Panc1 (cell line): ENCODE measurements around the gene NOL11. TPM values are rescaled to one million over a fixed set of nuclear protein-coding genes. Genes with fewer than 3 reads are reported as not detected.

Source experiments
- ATAC-seq: fragments of 200-7000 bp; cut with Tn5 transposase; 2 replicates; pipeline ENCODE4 v1.9.1; 2020; ENCODE audit warnings: mild to moderate bottlenecking, moderate library complexity
- BruUV-seq: library from RNA; stranded (reverse); fragments of 400-500 nt; replicated peaks from 2 replicates; lab custom pipeline; 2021; lab: Mats Ljungman, UMichigan
- CTCF ChIA-PET: fragments of 300-600 bp; sonication (Branson Sonifier 250); formaldehyde crosslinking; loops from one replicate; lab custom pipeline; 2022; ENCODE audit warnings: antibody characterized with exemption; lab: Charles Lee
- POLR2A ChIA-PET: fragments of 300-600 bp; sonication (Branson Sonifier 250); formaldehyde crosslinking; loops from one replicate; lab custom pipeline; 2022; ENCODE audit warnings: antibody characterized with exemption; lab: Charles Lee
- DNase-seq: peaks from one replicate; pipeline ENCODE4 v3.0.0-alpha.2; 2010; ENCODE audit warnings: low read depth, low spot score
- H3K27ac ChIP-seq: 2 replicates; pipeline ENCODE4 v1.5.1; 2011; ENCODE audit warnings: mild to moderate bottlenecking, low read length, inconsistent platforms
- H3K27me3 ChIP-seq: fragments of 200-500 bp; sonication (Bioruptor generic); 2 replicates; pipeline ENCODE4 v1.6.0; 2014; ENCODE audit warnings: low read length, inconsistent platforms; ENCODE audit not compliant: control insufficient read depth, insufficient read depth
- H3K36me3 ChIP-seq: fragments of 200-500 bp; sonication (Bioruptor generic); 2 replicates; pipeline ENCODE4 v1.5.1; 2014; ENCODE audit warnings: inconsistent platforms, mild to moderate bottlenecking, low read length, moderate library complexity; ENCODE audit not compliant: control insufficient read depth, insufficient read depth
- H3K4me1 ChIP-seq: 2 replicates; pipeline ENCODE4 v1.5.1; 2011; ENCODE audit warnings: inconsistent platforms, mild to moderate bottlenecking, low read length, moderate library complexity; ENCODE audit not compliant: control insufficient read depth, insufficient read depth
- H3K4me3 ChIP-seq, 2 experiments: 2 replicates each; pipeline ENCODE4 v1.5.1; 2011 to 2012; ENCODE audit warnings: low read depth in 2 of 2, low read length in 2 of 2, mild to moderate bottlenecking in 2 of 2, inconsistent platforms in 1 of 2, moderate library complexity in 1 of 2
- H3K9me3 ChIP-seq: fragments of 200-500 bp; sonication (Bioruptor generic); 2 replicates; pipeline ENCODE4 v1.5.1; 2014; ENCODE audit warnings: low read depth, mild to moderate bottlenecking, inconsistent platforms, low read length, moderate library complexity; ENCODE audit not compliant: control insufficient read depth, insufficient read depth
- CTCF ChIP-seq: fragments of 450-650 bp; IDR thresholded peaks from 2 replicates; pipeline ENCODE4 v1.5.1; 2017; ENCODE audit warnings: mild to moderate bottlenecking
- POLR2AphosphoS5 ChIP-seq: IDR thresholded peaks from 2 replicates; pipeline ENCODE4 v1.6.1; 2012; ENCODE audit warnings: mild to moderate bottlenecking, low read depth, low read length, moderate library complexity
- REST ChIP-seq, 2 experiments: IDR thresholded peaks; 2 replicates each; pipeline ENCODE4 v1.6.1; 2011 to 2012; ENCODE audit warnings: low read depth in 2 of 2, control low read depth in 1 of 2, low read length in 1 of 2, mild to moderate bottlenecking in 1 of 2, moderate library complexity in 1 of 2; ENCODE audit not compliant: insufficient read depth in 1 of 2
- SIN3A ChIP-seq: IDR thresholded peaks from 2 replicates; pipeline ENCODE4 v1.6.1; 2012; ENCODE audit warnings: low read depth, mild to moderate bottlenecking, low read length, moderate library complexity, borderline replicate concordance; ENCODE audit not compliant: insufficient read depth
- TCF7L2 ChIP-seq: IDR thresholded peaks from 2 replicates; pipeline ENCODE4 v1.6.1; 2011; ENCODE audit warnings: mild to moderate bottlenecking, low read depth, low read length, inconsistent platforms
- in situ Hi-C: cut with HindIII; loops from 2 replicates; pipeline ENCODE4 v1.10.0; 2016; ENCODE audit warnings: low sequenced_read_pairs, low pct_unique_long_range_greater_than_20kb
- intact Hi-C: fragments of 100-400 bp; cut with micrococcal nuclease; formaldehyde crosslinking; loops from one replicate; pipeline ENCODE4 v1.10.0; 2022; ENCODE audit not compliant: unreplicated experiment
- total RNA-seq: library from RNA; stranded (reverse); gene quantifications from one replicate; pipeline ENCODE4 v1.2.1, GENCODE V29; 2021; ENCODE audit not compliant: unreplicated experiment

The NOL11 gene
- total RNA-seq, 1 experiment from 2014 or later, result 41.0 TPM

- Histone ChIP-seq H3K4me3 (no peak overlapping the region), H3K27me3 (no peaks in the 10 kb centered on the region), H3K36me3 (peaks cover 11% of the 10 kb centered on the region), H3K4me1 (no peaks in the 10 kb centered on the region), H3K27ac (no peak overlapping the region), H3K9me3 (no peaks in the 10 kb centered on the region)
- ChIA-PET CTCF (no interaction called here), POLR2A (no interaction called here)
- intact Hi-C loops, result no loop called here
- TF ChIP-seq REST (IDR thresholded peaks at IDR 0.05; ENCODE audit: insufficient read depth in 1 of 2, low read depth in 2 of 2, low read length in 1 of 2) (no peak), SIN3A (no peak), POLR2AphosphoS5 (no peak), TCF7L2 (no peak)
- no TSS peak for BruUV-seq
- no peak for DNase-seq
- ATAC-seq, result no peak
- in situ Hi-C loops, result no loop called here
Measured at GRCh38 chr17:67747681-67748235, 30.0 kb downstream of the NOL11 start.

GRCh38 chr17:67750067-67750466 lies 32.3 kb downstream of the NOL11 start:
- TF ChIP-seq SIN3A, result no peak
- TF ChIP-seq CTCF, result no peak
- no peak for TF ChIP-seq TCF7L2
- TF ChIP-seq REST (IDR thresholded peaks at IDR 0.05; ENCODE audit: insufficient read depth in 1 of 2, low read depth in 2 of 2, low read length in 1 of 2), result no peak
- no peak for TF ChIP-seq POLR2AphosphoS5
- in situ Hi-C loops (no loop called here), intact Hi-C loops (no loop called here)
- H3K4me1 ChIP-seq, result no peaks in the 10 kb centered on the region
- no peaks in the 10 kb centered on the region for H3K9me3 ChIP-seq
- no TSS peak for BruUV-seq
- CTCF ChIA-PET, result no interaction called here
- no peak for ATAC-seq
- no peaks in the 10 kb centered on the region for H3K27me3 ChIP-seq
- no peak overlapping the region for H3K27ac ChIP-seq
- no peak overlapping the region for H3K4me3 ChIP-seq
- POLR2A ChIA-PET, result no interaction called here
- H3K36me3 ChIP-seq, result peaks cover 3% of the 10 kb centered on the region; the same call in 1 of the 2 replicates
- DNase-seq, result no peak
